H1 (cell line): ENCODE data around the gene STARD9. TPM values are rescaled to one million over a fixed set of nuclear protein-coding genes. Genes with fewer than 3 reads are reported as not detected.

Experiments used
- CTCF ChIA-PET: fragments of 300-600 bp; sonication (Branson Sonifier 250); formaldehyde crosslinking; loops from one replicate; lab custom pipeline; 2021; ENCODE audit not compliant: partially characterized antibody; lab: Charles Lee
- POLR2A ChIA-PET: fragments of 300-600 bp; sonication (Branson Sonifier 250); formaldehyde crosslinking; loops from one replicate; lab custom pipeline; 2021; ENCODE audit warnings: inconsistent platforms; ENCODE audit not compliant: partially characterized antibody; lab: Charles Lee
- DNase-seq, 2 experiments: peaks; one replicate each; pipeline versions ENCODE4 v3.0.0 to v3.0.0-alpha.2; 2010 to 2022; ENCODE audit warnings: low spot score in 2 of 2, low read depth in 1 of 2, mixed read lengths in 1 of 2
- FAIRE-seq: peaks from 2 replicates; lab custom pipeline; 2011; peaks lifted over from hg19 to GRCh38; lab: Jason Lieb, UNC
- H2AFZ ChIP-seq: 2 replicates; pipeline ENCODE4 v1.8.1; 2012; ENCODE audit warnings: low read length, inconsistent platforms
- H2AK5ac ChIP-seq: 2 replicates; pipeline ENCODE4 v1.6.1; 2013; ENCODE audit warnings: low read depth, low read length
- H2BK120ac ChIP-seq: replicated peaks from 2 replicates; pipeline ENCODE3; 2013; ENCODE audit warnings: low read depth, low read length, inconsistent platforms
- H2BK12ac ChIP-seq: 2 replicates; pipeline ENCODE4 v1.6.1; 2013; ENCODE audit warnings: low read depth, low read length
- H2BK15ac ChIP-seq: 2 replicates; pipeline ENCODE4 v1.6.1; 2013; ENCODE audit warnings: low read length
- H2BK20ac ChIP-seq: 2 replicates; pipeline ENCODE4 v1.6.1; 2013; ENCODE audit warnings: low read length
- H2BK5ac ChIP-seq: 2 replicates; pipeline ENCODE4 v1.6.1; 2013; ENCODE audit warnings: low read depth, low read length
- H3K14ac ChIP-seq: 2 replicates; pipeline ENCODE4 v1.6.1; 2013; ENCODE audit warnings: inconsistent platforms; ENCODE audit not compliant: insufficient read length
- H3K18ac ChIP-seq: 2 replicates; pipeline ENCODE4 v1.6.1; 2013; ENCODE audit warnings: low read length; ENCODE audit errors: extremely low read depth
- H3K23ac ChIP-seq: 2 replicates; pipeline ENCODE4 v1.6.1; 2013; ENCODE audit warnings: inconsistent platforms; ENCODE audit not compliant: insufficient read length
- H3K23me2 ChIP-seq: 2 replicates; pipeline ENCODE4 v1.6.1; 2013; ENCODE audit warnings: low read depth, low read length
- H3K27ac ChIP-seq: 2 replicates; pipeline ENCODE4 v1.6.1; 2011; ENCODE audit warnings: low read depth, low read length, inconsistent platforms
- H3K27me3 ChIP-seq, 4 experiments: replicated peaks in 1 of 4; 1 replicate in 1 of 4; 2 replicates in 3 of 4; pipeline versions ENCODE4 v1.6.1 to v1.8.1; 2011 to 2013; ENCODE audit warnings: low read length in 3 of 4, mild to moderate bottlenecking in 3 of 4, inconsistent platforms in 2 of 4, mixed read lengths in 2 of 4, moderate library complexity in 1 of 4; ENCODE audit not compliant: control insufficient read depth in 3 of 4, insufficient read depth in 3 of 4; ENCODE audit errors: extremely low read depth in 1 of 4
- H3K36me3 ChIP-seq, 4 experiments: 2 replicates each; pipeline versions ENCODE4 v1.6.1 to v1.8.1; 2011 to 2013; ENCODE audit warnings: mild to moderate bottlenecking in 4 of 4, low read length in 3 of 4, moderate library complexity in 2 of 4, control low read depth in 1 of 4, inconsistent platforms in 1 of 4; ENCODE audit not compliant: insufficient read depth in 4 of 4, control insufficient read depth in 2 of 4
- H3K4ac ChIP-seq: replicated peaks from 2 replicates; pipeline ENCODE3; 2013; ENCODE audit warnings: low read length, low read depth, mixed read lengths, inconsistent platforms; ENCODE audit not compliant: insufficient read length
- H3K4me1 ChIP-seq, 4 experiments: replicated peaks in 1 of 4; 1 replicate in 1 of 4; 2 replicates in 3 of 4; pipeline versions ENCODE4 v1.6.1 to v1.8.1; 2011 to 2013; ENCODE audit warnings: low read length in 3 of 4, inconsistent platforms in 2 of 4, mixed read lengths in 1 of 4; ENCODE audit not compliant: insufficient read depth in 4 of 4, control insufficient read depth in 3 of 4
- H3K4me2 ChIP-seq, 2 experiments: 2 replicates each; pipeline versions ENCODE4 v1.6.1 to v1.8.1; 2011 to 2013; ENCODE audit warnings: low read depth in 2 of 2, low read length in 2 of 2, control low read depth in 1 of 2, inconsistent platforms in 1 of 2, mild to moderate bottlenecking in 1 of 2; ENCODE audit not compliant: insufficient read depth in 1 of 2
- H3K4me3 ChIP-seq, 4 experiments: fragments of 200-600, 300-600 bp in 1 of 4; sonication (generic), shearing (Covaris generic), sonication (Bioruptor Twin) in 1 of 4; 2 replicates each; pipeline versions ENCODE4 v1.5.1 to v1.8.1; 2011 to 2016; ENCODE audit warnings: low read length in 4 of 4, low read depth in 3 of 4, control low read depth in 2 of 4, inconsistent platforms in 2 of 4, mild to moderate bottlenecking in 2 of 4, mixed read lengths in 1 of 4, moderate library complexity in 1 of 4; ENCODE audit not compliant: insufficient read depth in 2 of 4; ENCODE audit errors: extremely low read depth in 1 of 4
- H3K56ac ChIP-seq: replicated peaks from 2 replicates; pipeline ENCODE3; 2013; ENCODE audit warnings: low read depth, mild to moderate bottlenecking, mixed read lengths, low read length, inconsistent platforms; ENCODE audit not compliant: insufficient read length
- H3K79me1 ChIP-seq: 2 replicates; pipeline ENCODE4 v1.6.1; 2013; ENCODE audit warnings: low read depth, low read length, control low read depth
- H3K79me2 ChIP-seq, 2 experiments: 2 replicates each; pipeline versions ENCODE4 v1.6.1 to v1.8.1; 2012 to 2013; ENCODE audit warnings: low read length in 2 of 2, mild to moderate bottlenecking in 2 of 2, inconsistent platforms in 1 of 2; ENCODE audit not compliant: insufficient read depth in 2 of 2, control insufficient read depth in 1 of 2
- H3K9ac ChIP-seq, 4 experiments: replicated peaks in 1 of 4; 1 replicate in 1 of 4; 2 replicates in 3 of 4; pipeline versions ENCODE4 v1.6.1 to v1.8.1; 2011 to 2013; ENCODE audit warnings: low read depth in 3 of 4, low read length in 3 of 4, control low read depth in 2 of 4, mild to moderate bottlenecking in 2 of 4, moderate library complexity in 2 of 4, inconsistent platforms in 1 of 4; ENCODE audit errors: extremely low read depth in 1 of 4
- H3K9me3 ChIP-seq, 2 experiments: 2 replicates each; pipeline versions ENCODE4 v1.6.1 to v1.8.1; 2012 to 2013; ENCODE audit warnings: mild to moderate bottlenecking in 2 of 2, moderate library complexity in 2 of 2, control low read depth in 1 of 2, inconsistent platforms in 1 of 2, low read depth in 1 of 2, low read length in 1 of 2, mixed read lengths in 1 of 2; ENCODE audit not compliant: insufficient read depth in 2 of 2
- H4K20me1 ChIP-seq, 2 experiments: replicated peaks in 1 of 2; 2 replicates each; pipeline versions ENCODE3 to v1.8.1; 2011 to 2013; ENCODE audit warnings: inconsistent platforms in 2 of 2, low read length in 2 of 2, mild to moderate bottlenecking in 1 of 2; ENCODE audit not compliant: insufficient read depth in 2 of 2, control insufficient read depth in 1 of 2
- H4K5ac ChIP-seq: 2 replicates; pipeline ENCODE4 v1.6.1; 2013; ENCODE audit warnings: low read length, low read depth, mixed read lengths, inconsistent platforms; ENCODE audit not compliant: insufficient read length
- H4K8ac ChIP-seq: 2 replicates; pipeline ENCODE4 v1.8.0; 2013; ENCODE audit warnings: mild to moderate bottlenecking, moderate library complexity, low read length, inconsistent platforms; ENCODE audit not compliant: insufficient read depth; ENCODE audit errors: extremely low read depth
- H4K91ac ChIP-seq: replicated peaks from 2 replicates; pipeline ENCODE3; 2013; ENCODE audit warnings: low read length, mixed read lengths, inconsistent platforms; ENCODE audit not compliant: insufficient read length
- CHD2 ChIP-seq: IDR thresholded peaks from 2 replicates; pipeline ENCODE4 v1.6.1; 2012; ENCODE audit warnings: low read length, improper control_type of control experiment
- CTBP2 ChIP-seq: IDR thresholded peaks from 2 replicates; pipeline ENCODE4 v1.7.0; 2011; ENCODE audit warnings: borderline replicate concordance, mild to moderate bottlenecking, moderate library complexity, mixed read lengths, low read length; ENCODE audit not compliant: insufficient read depth, insufficient read length
- JUND ChIP-seq: IDR thresholded peaks from 2 replicates; pipeline ENCODE4 v1.6.1; 2011; ENCODE audit warnings: mild to moderate bottlenecking, improper control_type of control experiment, low read length
- KDM1A ChIP-seq: fragments of 200-600, 300-600 bp; sonication (generic); IDR thresholded peaks from 2 replicates; pipeline ENCODE4 v1.7.1; 2016; ENCODE audit warnings: mild to moderate bottlenecking, low read length, borderline replicate concordance
- KDM5A ChIP-seq: fragments of 200-600 bp; IDR thresholded peaks from 2 replicates; pipeline ENCODE4 v1.7.1; 2012; ENCODE audit warnings: mild to moderate bottlenecking, low read length, inconsistent platforms, mixed read lengths
- PHF8 ChIP-seq: fragments of 200-600 bp; sonication (generic); conservative IDR thresholded peaks from 2 replicates; pipeline ENCODE4 v1.7.1; 2012; ENCODE audit warnings: low read depth, mild to moderate bottlenecking, inconsistent platforms, low read length, moderate library complexity
- RFX5 ChIP-seq: IDR thresholded peaks from 2 replicates; pipeline ENCODE4 v1.6.1; 2011; ENCODE audit warnings: low read depth, low read length, improper control_type of control experiment, borderline replicate concordance
- SIN3A ChIP-seq, 2 experiments: IDR thresholded peaks in 1 of 2; conservative IDR thresholded peaks in 1 of 2; 2 replicates each; pipeline ENCODE4 v1.6.1; 2011 to 2012; ENCODE audit warnings: low read length in 2 of 2, improper control_type of control experiment in 1 of 2, low read depth in 1 of 2, mild to moderate bottlenecking in 1 of 2
- SUZ12 ChIP-seq: fragments of 200-600 bp; sonication (generic); IDR thresholded peaks from 2 replicates; pipeline ENCODE4 v1.6.1; 2012; ENCODE audit warnings: mild to moderate bottlenecking, inconsistent platforms, low read length, moderate library complexity, mixed read lengths
- TAF7 ChIP-seq: optimal IDR thresholded peaks from 2 replicates; pipeline ENCODE3; 2011; ENCODE audit warnings: low read depth, mild to moderate bottlenecking, inconsistent platforms, low read length, moderate library complexity, borderline replicate concordance
- TCF12 ChIP-seq: IDR thresholded peaks from 2 replicates; pipeline ENCODE4 v1.6.1; 2011; ENCODE audit warnings: low read depth, mild to moderate bottlenecking, low read length
- YY1 ChIP-seq: IDR thresholded peaks from 2 replicates; pipeline ENCODE4 v1.6.1; 2011; ENCODE audit warnings: low read depth, mild to moderate bottlenecking, low read length
- WGBS, 2 experiments: shearing (Covaris generic) in 1 of 2; methylation state at CpG; one replicate each; pipeline versions ENCODE4 v1.1.6 to v1.1.7; 2013 to 2015; ENCODE audit warnings: low lambda C conversion rate in 2 of 2, mixed read lengths in 2 of 2, inconsistent platforms in 1 of 2, low coverage in 1 of 2, missing lambda C conversion rate in 1 of 2; ENCODE audit not compliant: insufficient replicate concordance in 2 of 2, insufficient coverage in 1 of 2, insufficient read length in 1 of 2; ENCODE audit errors: extremely low coverage in 1 of 2, missing lambda C conversion rate in 1 of 2; 5-methylcytosine and 5-hydroxymethylcytosine counted together
- polyA plus RNA-seq, 7 experiments: library from polyadenylated mRNA; depleted of rRNA in 3 of 7; stranded (reverse) in 5 of 7; unstranded in 2 of 7; fragments of >200 nt in 5 of 7; fragments of 200-250 nt in 2 of 7; gene quantifications; 1 replicate in 5 of 7; 2 replicates in 1 of 7; 4 replicates in 1 of 7; pipeline versions ENCODE4 v1.2.1 to v1.2.3, GENCODE V29; 2011 to 2013; ENCODE audit warnings: missing spikeins in 2 of 7, mixed read lengths in 2 of 7
- total RNA-seq: library from RNA; stranded (reverse); fragmentation: NEBNext Ultra II Directional; extraction: Animal tissue kit (Norgen Biotek cat#: 25700); gene quantifications from 2 replicates; pipeline ENCODE4 v1.2.1, GENCODE V29; 2021

Gene STARD9
- total and polyA plus RNA-seq, 2 of the 8 experiments (the other 6 are each of a cell fraction or from before 2014, with no cell fraction given) = 2.8 to 7.0 TPM

GRCh38 chr15:42558739-42559138 is 16.7 kb upstream of the STARD9 start:
- H3K79me1 ChIP-seq = no peaks in the 10 kb centered on the region; the same call in 1 of the 2 replicates
- H2AFZ ChIP-seq = no peak overlapping the region
- FAIRE-seq (no peak), DNase-seq (no peak)
- peaks cover 0 to 10% of the 10 kb centered on the region in 2 experiments; a peak in 2 of 4 replicates for H3K79me2 ChIP-seq
- ChIA-PET CTCF (interaction anchor here (0.7 to 1.6 kb wide), 2 partner anchors 93 to 727 kb away, joined by 3 to 4 read pairs; no protein-coding TSS in a partner anchor), POLR2A (interaction anchor here (0.7 kb wide), 1 partner anchor 1076 kb away, joined by 3 read pairs; no protein-coding TSS in a partner anchor)
- peaks cover 0 to 39% (median 25%) of the 10 kb centered on the region in 4 experiments; a peak in 6 of 8 replicates for H3K36me3 ChIP-seq
- no peak overlapping the region for H4K91ac ChIP-seq
- no peaks in the 10 kb centered on the region for H3K9me3 ChIP-seq
- H3K4me3 ChIP-seq = no peak overlapping the region
- H2BK120ac ChIP-seq = no peak overlapping the region
- no peaks in the 10 kb centered on the region for H3K4me1 ChIP-seq
- H3K4ac ChIP-seq = no peak overlapping the region
- H3K18ac ChIP-seq = no peak overlapping the region
- no peak overlapping the region for H3K4me2 ChIP-seq
- no peak overlapping the region for H3K27ac ChIP-seq
- H3K14ac ChIP-seq = no peak overlapping the region
- no peaks in the 10 kb centered on the region for H3K23me2 ChIP-seq
- no peak overlapping the region for H3K9ac ChIP-seq
- H4K5ac ChIP-seq = no peak overlapping the region
- no peak overlapping the region for H2BK12ac ChIP-seq
- H3K23ac ChIP-seq = no peak overlapping the region
- H4K8ac ChIP-seq = no peak overlapping the region
- H3K56ac ChIP-seq = no peak overlapping the region
- no peaks in the 10 kb centered on the region for H4K20me1 ChIP-seq
- TF ChIP-seq KDM1A (no peak), CTBP2 (no peak), YY1 (no peak), TAF7 (no peak), JUND (no peak), SUZ12 (no peak), RFX5 (no peak), SIN3A (conservative IDR thresholded peaks at IDR 0.05 in 1 of 2, IDR thresholded peaks at IDR 0.05 in 1 of 2; ENCODE audit: low read depth in 1 of 2, low read length in 2 of 2) (no peak), TCF12 (no peak), KDM5A (no peak), CHD2 (no peak), PHF8 (no peak)
- H2BK15ac ChIP-seq = no peak overlapping the region
- H2AK5ac ChIP-seq = no peak overlapping the region
- no peaks in the 10 kb centered on the region for H3K27me3 ChIP-seq
- no peak overlapping the region for H2BK20ac ChIP-seq
- WGBS, 2 experiments = 89% methylated on average over 3 of the region's 3 CpGs; no CpG with 5 or more reads in 1 of the 2 experiments
- H2BK5ac ChIP-seq = no peak overlapping the region
